H9 (cell line): Measurements from ENCODE around the gene PRR20G. TPM values are rescaled to one million over a fixed set of nuclear protein-coding genes. Genes with fewer than 3 reads are reported as not detected.

ENCODE experiments used
- DNase-seq: peaks from one replicate; pipeline ENCODE4 v3.0.0-alpha.2; 2017
- H2AFZ ChIP-seq: one replicate; pipeline ENCODE4 v1.6.1; 2013; ENCODE audit warnings: mild to moderate bottlenecking, low read length, control low read depth, moderate library complexity
- H2AK5ac ChIP-seq: 2 replicates; pipeline ENCODE4 v1.6.1; 2013; ENCODE audit warnings: low read length, control low read depth, mixed read lengths; ENCODE audit not compliant: insufficient read length
- H2BK120ac ChIP-seq: one replicate; pipeline ENCODE4 v1.6.1; 2013; ENCODE audit warnings: low read depth, mild to moderate bottlenecking, low read length, control low read depth, inconsistent platforms; ENCODE audit not compliant: poor library complexity, severe bottlenecking
- H2BK12ac ChIP-seq: 2 replicates; pipeline ENCODE4 v1.6.1; 2013; ENCODE audit warnings: low read length, control low read depth, mixed read lengths, low read depth; ENCODE audit not compliant: insufficient read length
- H2BK15ac ChIP-seq: 2 replicates; pipeline ENCODE4 v1.6.1; 2013; ENCODE audit warnings: low read depth, low read length, control low read depth
- H2BK20ac ChIP-seq: one replicate; pipeline ENCODE4 v1.6.1; 2013; ENCODE audit warnings: low read depth, mild to moderate bottlenecking, low read length, control low read depth, inconsistent platforms; ENCODE audit not compliant: poor library complexity, severe bottlenecking
- H2BK5ac ChIP-seq: 2 replicates; pipeline ENCODE4 v1.6.1; 2013; ENCODE audit warnings: low read length, control low read depth, mixed read lengths; ENCODE audit not compliant: insufficient read length
- H3K14ac ChIP-seq: 2 replicates; pipeline ENCODE4 v1.6.1; 2013; ENCODE audit warnings: low read length, control low read depth; ENCODE audit not compliant: insufficient read depth
- H3K18ac ChIP-seq: 2 replicates; pipeline ENCODE4 v1.6.1; 2013; ENCODE audit warnings: low read depth, mild to moderate bottlenecking, mixed read lengths, low read length, control low read depth; ENCODE audit not compliant: insufficient read length
- H3K23ac ChIP-seq: 2 replicates; pipeline ENCODE4 v1.6.1; 2013; ENCODE audit warnings: low read length, control low read depth, mixed read lengths, low read depth; ENCODE audit not compliant: insufficient read length
- H3K23me2 ChIP-seq: 2 replicates; pipeline ENCODE4 v1.6.1; 2013; ENCODE audit warnings: low read depth, mild to moderate bottlenecking, mixed read lengths, low read length, control low read depth; ENCODE audit not compliant: insufficient read length, poor library complexity, severe bottlenecking
- H3K27ac ChIP-seq: 2 replicates; pipeline ENCODE4 v1.5.1; 2013; ENCODE audit warnings: low read length, control low read depth, mixed read lengths, low read depth; ENCODE audit not compliant: insufficient read length
- H3K27me3 ChIP-seq: 2 replicates; pipeline ENCODE4 v1.6.1; 2013; ENCODE audit warnings: low read length, control low read depth, inconsistent platforms; ENCODE audit not compliant: insufficient read depth
- H3K4ac ChIP-seq: 2 replicates; pipeline ENCODE4 v1.6.1; 2013; ENCODE audit warnings: low read depth, mild to moderate bottlenecking, control low read depth, inconsistent platforms, low read length, moderate library complexity
- H3K4me1 ChIP-seq: 2 replicates; pipeline ENCODE4 v1.6.1; 2013; ENCODE audit warnings: low read length, control low read depth, inconsistent platforms; ENCODE audit not compliant: insufficient read depth
- H3K4me2 ChIP-seq: 2 replicates; pipeline ENCODE4 v1.6.1; 2013; ENCODE audit warnings: low read length, control low read depth, mixed read lengths; ENCODE audit not compliant: insufficient read length, insufficient read depth
- H3K56ac ChIP-seq: 2 replicates; pipeline ENCODE4 v1.6.1; 2013; ENCODE audit warnings: low read depth, mild to moderate bottlenecking, mixed read lengths, low read length, control low read depth; ENCODE audit not compliant: insufficient read length
- H3K79me1 ChIP-seq: 2 replicates; pipeline ENCODE4 v1.6.1; 2013; ENCODE audit warnings: low read depth, mild to moderate bottlenecking, moderate library complexity, low read length, control low read depth, inconsistent platforms; ENCODE audit not compliant: insufficient read depth, poor library complexity, severe bottlenecking
- H3K79me2 ChIP-seq: 2 replicates; pipeline ENCODE4 v1.6.1; 2013; ENCODE audit warnings: low read length, control low read depth, inconsistent platforms; ENCODE audit not compliant: insufficient read depth
- H3K9ac ChIP-seq: 2 replicates; pipeline ENCODE4 v1.6.1; 2013; ENCODE audit warnings: low read length, control low read depth, mixed read lengths; ENCODE audit not compliant: insufficient read length; ENCODE audit errors: extremely low read depth
- H3K9me3 ChIP-seq: one replicate; pipeline ENCODE4 v1.6.1; 2013; ENCODE audit warnings: low read depth, low read length, inconsistent platforms; ENCODE audit not compliant: control insufficient read depth
- H3T11ph ChIP-seq: one replicate; pipeline ENCODE4 v1.6.1; 2013; ENCODE audit warnings: mild to moderate bottlenecking, low read length, control low read depth, inconsistent platforms
- H4K20me1 ChIP-seq: one replicate; pipeline ENCODE4 v1.6.1; 2013; ENCODE audit not compliant: control insufficient read depth, insufficient read length, insufficient read depth
- H4K5ac ChIP-seq: 2 replicates; pipeline ENCODE4 v1.6.1; 2013; ENCODE audit warnings: low read depth, mild to moderate bottlenecking, mixed read lengths, low read length, control low read depth; ENCODE audit not compliant: insufficient read length
- H4K8ac ChIP-seq: replicated peaks from 2 replicates; pipeline ENCODE4 v1.6.1; 2013; ENCODE audit warnings: low read length, control low read depth, mixed read lengths, low read depth; ENCODE audit not compliant: insufficient read length
- H4K91ac ChIP-seq: 2 replicates; pipeline ENCODE4 v1.6.1; 2013; ENCODE audit warnings: low read depth, mild to moderate bottlenecking, moderate library complexity, mixed read lengths, low read length, control low read depth; ENCODE audit not compliant: insufficient read length
- H3K27ac Mint-ChIP-seq, 3 experiments: 2 replicates in 2 of 3; 3 replicates in 1 of 3; pipeline ENCODE4 v1.8.0; 2020 to 2021; ENCODE audit warnings: mixed read lengths in 3 of 3, mild to moderate bottlenecking in 1 of 3, moderate library complexity in 1 of 3
- H3K27me3 Mint-ChIP-seq: 2 replicates; pipeline ENCODE4 v1.8.0; 2021; ENCODE audit warnings: low read depth, mild to moderate bottlenecking, moderate library complexity, mixed read lengths
- H3K36me3 Mint-ChIP-seq, 3 experiments: 2 replicates in 2 of 3; 3 replicates in 1 of 3; pipeline ENCODE4 v1.8.0; 2020 to 2021; ENCODE audit warnings: low read depth in 3 of 3, mixed read lengths in 3 of 3; ENCODE audit not compliant: insufficient read depth in 1 of 3
- H3K4me1 Mint-ChIP-seq, 2 experiments: 2 replicates each; pipeline ENCODE4 v1.8.0; 2020; ENCODE audit warnings: mixed read lengths in 2 of 2
- H3K4me3 Mint-ChIP-seq, 2 experiments: 2 replicates in 1 of 2; 3 replicates in 1 of 2; pipeline ENCODE4 v1.8.0; 2020 to 2021; ENCODE audit warnings: mild to moderate bottlenecking in 2 of 2, mixed read lengths in 2 of 2, moderate library complexity in 1 of 2
- H3K9me3 Mint-ChIP-seq, 2 experiments: 2 replicates in 1 of 2; 3 replicates in 1 of 2; pipeline ENCODE4 v1.8.0; 2020; ENCODE audit warnings: mild to moderate bottlenecking in 2 of 2, mixed read lengths in 2 of 2, moderate library complexity in 1 of 2
- CTCF ChIP-seq: fragments of 200-600 bp; sonication (generic); conservative IDR thresholded peaks from 3 replicates; pipeline ENCODE4 v1.8.0; 2021; ENCODE audit warnings: antibody characterized with exemption, mild to moderate bottlenecking
- WGBS: extraction: QIAGEN DNeasy Blood & Tissue Kit; methylation state at CpG from one replicate; pipeline ENCODE4 v1.1.7; 2013; ENCODE audit warnings: missing lambda C conversion rate, low lambda C conversion rate, mixed read lengths; ENCODE audit not compliant: insufficient read length; ENCODE audit errors: extremely low coverage; 5-methylcytosine and 5-hydroxymethylcytosine counted together
- long read RNA-seq: library from polyadenylated mRNA; unstranded; transcript quantifications from one replicate; pipeline ENCODE4 v2.0.0, GENCODE V29; 2020
- total RNA-seq: library from RNA; stranded (reverse); gene quantifications from 2 replicates; pipeline ENCODE4 v1.2.1, GENCODE V29; 2021

The PRR20G gene
- total RNA-seq, result 0.26 and 0.35 TPM in 2 replicates
- long read RNA-seq, partial matches to known transcripts, result 0 of 1 reads
- long read RNA-seq, other reads (novel, unspliced or antisense), result 0 of 1 reads

GRCh38 chr3:127287840-127288239, at the start of gene PRR20G:
Gene PRR20G, minus strand, starts transcription at chr3:127288046. Its CDS starts 681 bp downstream, at chr3:127287365.
- Mint-ChIP-seq H3K9me3 (peaks cover 12 to 18% of the 10 kb centered on the region in 2 experiments), H3K27me3 (peaks cover 7% of the 10 kb centered on the region), H3K27ac (no peak within 1 kb of the TSS; a peak in 1 of 7 replicates), H3K36me3 (peaks cover 0 to 8% (median under 1%) of the 10 kb centered on the region in 3 experiments; a peak in 2 of 7 replicates), H3K4me1 (peaks cover 0 to 4% of the 10 kb centered on the region in 2 experiments; a peak in 2 of 4 replicates), H3K4me3 (no peak within 1 kb of the TSS)
- no peak within 1 kb of the TSS for H2AK5ac ChIP-seq
- H3K14ac ChIP-seq, result no peak within 1 kb of the TSS
- no peak within 1 kb of the TSS for H2BK15ac ChIP-seq
- no peak within 1 kb of the TSS for H2BK5ac ChIP-seq
- H3K27me3 ChIP-seq, result no peaks in the 10 kb centered on the region
- DNase-seq, result peak; percentile 53
- H3K4me2 ChIP-seq, result no peak within 1 kb of the TSS
- no peak within 1 kb of the TSS for H2BK12ac ChIP-seq
- no peak within 1 kb of the TSS for H4K8ac ChIP-seq
- H3K56ac ChIP-seq, result no peak within 1 kb of the TSS
- H2BK120ac ChIP-seq, result no peak within 1 kb of the TSS
- no peak within 1 kb of the TSS for H3K4ac ChIP-seq
- H4K91ac ChIP-seq, result no peak within 1 kb of the TSS
- TF ChIP-seq CTCF, result peak; percentile 42
- H2BK20ac ChIP-seq, result no peak within 1 kb of the TSS
- H3K9me3 ChIP-seq, result no peaks in the 10 kb centered on the region
- no peak within 1 kb of the TSS for H3K27ac ChIP-seq
- WGBS, result no CpG with 5 or more reads among the region's 17 CpGs
- no peaks in the 10 kb centered on the region for H3K4me1 ChIP-seq
- no peak within 1 kb of the TSS for H3T11ph ChIP-seq
- no peak within 1 kb of the TSS for H3K18ac ChIP-seq
- H3K79me1 ChIP-seq, result no peaks in the 10 kb centered on the region
- H2AFZ ChIP-seq, result no peak within 1 kb of the TSS
- no peak within 1 kb of the TSS for H3K23ac ChIP-seq
- no peaks in the 10 kb centered on the region for H3K79me2 ChIP-seq
- H4K20me1 ChIP-seq, result no peaks in the 10 kb centered on the region
- H3K23me2 ChIP-seq, result no peaks in the 10 kb centered on the region
- no peak within 1 kb of the TSS for H4K5ac ChIP-seq
- H3K9ac ChIP-seq, result no peak within 1 kb of the TSS
